Activated CD4-positive, alpha-beta T cell treated with anti-CD3 and anti-CD28 coated beads, Interleukin-2, Interleukin-4, amounts not matched to agents 100 ng/mL and 50 ng/mL, durations not matched to agents 16 hours and 8 hours (primary cell): ENCODE data around the gene IWS1.
A peak's percentile ranks its signal among the peaks of the same experiment; 100 is the strongest.
"Not testable (repeated sequence)": the region's sequence is repeated elsewhere in the genome, so short reads cannot be mapped to it uniquely, and the experiment has no call there.

ENCODE experiments used
- DNase-seq: peaks from one replicate; pipeline ENCODE4 v3.0.0-alpha.2; 2020; ENCODE audit warnings: low spot score

IWS1 gene

GRCh38 chr2:127527001-127527804 lies 914 bp upstream of the IWS1 start:
- DNase-seq, result peak; percentile 34

- DNase-seq, result peak; percentile 19
These were observed 578 bp downstream of the IWS1 start for GRCh38 chr2:127525691-127526131.

DNA sequence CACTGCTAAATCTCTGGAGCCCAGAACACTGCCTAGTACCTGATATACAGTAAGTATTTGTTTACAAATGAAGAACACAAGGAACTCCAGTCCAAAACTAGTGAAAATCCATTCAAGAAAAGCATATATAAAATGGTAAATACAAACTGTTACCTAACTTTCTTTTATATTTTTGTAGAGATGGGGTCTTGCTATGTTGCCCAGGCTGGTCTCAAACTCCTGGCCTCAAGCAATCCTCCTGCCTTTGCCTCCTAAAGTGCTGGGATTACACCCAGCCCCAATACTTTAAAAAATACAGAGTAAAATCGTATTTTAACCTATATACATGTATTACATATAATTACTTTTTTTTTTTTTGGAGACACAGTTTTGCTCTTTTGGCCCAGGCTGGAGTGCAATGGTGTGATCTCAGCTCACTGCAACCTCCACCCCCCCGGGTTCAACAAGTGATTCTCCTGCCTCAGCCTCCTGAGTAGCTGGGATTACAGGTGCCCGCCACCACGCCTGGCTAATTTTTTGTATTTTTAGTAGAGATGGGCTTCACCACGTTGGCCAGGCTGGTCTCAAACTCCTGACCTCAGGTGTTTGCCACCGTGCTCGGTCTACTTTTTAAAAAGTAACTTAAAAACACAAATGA lies 2.0 kb downstream of the IWS1 start:
- DNase-seq, result not testable (repeated sequence)

- DNase-seq, result peak; percentile 41
These were observed 2.9 kb downstream of the IWS1 start for GRCh38 chr2:127523269-127523939.

DNA sequence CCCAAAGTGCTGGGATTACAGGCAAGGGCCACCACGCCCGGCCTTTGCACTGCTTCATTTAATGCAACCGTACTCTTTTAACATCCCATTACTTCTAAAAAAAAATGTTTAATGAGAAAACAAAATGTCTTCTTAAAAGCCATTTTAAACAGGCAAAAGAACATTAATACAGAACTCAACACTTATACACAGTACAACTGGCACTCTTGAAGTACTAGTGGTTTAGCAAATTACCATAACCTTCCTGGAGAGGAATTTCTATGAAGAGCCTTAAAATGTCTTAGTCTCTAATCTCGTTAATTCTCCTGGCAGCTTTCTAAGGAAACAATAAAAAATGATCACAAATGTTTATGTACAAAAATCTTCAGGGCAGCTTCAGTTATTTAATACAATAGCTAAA lies 5.9 kb downstream of the IWS1 start:
- no peak for DNase-seq

DNA sequence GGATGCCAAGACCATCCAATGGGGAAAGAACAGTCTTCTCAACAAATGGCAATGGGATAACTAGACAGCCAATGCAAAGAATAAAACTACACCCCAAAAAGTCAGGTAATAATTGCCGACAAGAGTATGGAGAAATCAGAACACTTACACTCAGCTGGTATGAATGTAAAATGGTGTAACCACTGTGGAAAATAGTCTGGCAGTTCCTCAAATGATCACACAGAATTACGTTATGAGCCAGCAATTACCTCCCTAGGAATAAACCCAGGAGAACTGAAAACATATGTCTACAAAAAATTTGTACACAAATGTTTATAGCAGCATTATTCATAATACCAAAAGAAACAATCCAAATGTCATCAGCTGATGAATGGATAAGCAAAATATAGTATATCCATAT lies 8.8 kb downstream of the IWS1 start:
- no peak for DNase-seq

DNA sequence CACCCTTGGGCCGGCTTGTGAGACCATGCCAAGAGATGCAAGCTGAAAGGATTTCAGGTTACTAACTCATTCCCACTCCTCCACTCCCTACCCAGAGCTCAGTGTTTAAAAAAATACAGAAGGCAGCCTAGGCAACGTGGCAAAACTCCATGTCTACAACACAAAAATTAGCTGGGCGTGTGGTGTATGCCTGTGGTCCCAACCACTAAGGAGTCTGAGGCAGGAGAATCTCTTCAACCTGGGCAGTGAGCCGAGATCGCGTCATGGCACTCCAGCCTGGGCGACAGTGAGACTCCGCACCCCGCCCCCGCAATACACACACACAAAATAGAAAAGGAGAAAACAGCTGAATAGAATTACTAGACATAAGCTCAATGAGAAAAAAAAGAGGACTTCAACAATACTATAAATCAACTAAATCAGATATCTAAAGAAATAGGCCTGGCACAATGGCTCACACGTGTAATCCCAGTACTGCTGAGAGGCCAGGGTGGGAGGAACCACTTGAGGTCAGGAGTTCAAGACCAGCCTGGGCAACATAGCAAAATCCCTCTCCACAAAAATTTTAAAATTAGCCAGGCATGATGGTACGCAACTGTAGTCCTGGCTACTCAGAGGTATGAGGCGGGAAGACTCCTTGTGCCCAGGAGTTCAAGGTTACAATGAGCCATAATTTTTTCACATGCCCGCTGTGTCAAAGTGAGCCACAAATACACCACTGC lies 10.1 kb downstream of the IWS1 start:
- no peak for DNase-seq

GRCh38 chr2:127515383-127515915 lies 10.8 kb downstream of the IWS1 start:
- DNase-seq, result no peak

- no peak for DNase-seq
These were observed 11.8 kb downstream of the IWS1 start for GRCh38 chr2:127514485-127514884.

GRCh38 chr2:127514076-127514475 lies 12.2 kb downstream of the IWS1 start:
- no peak for DNase-seq

GRCh38 chr2:127512362-127512761 lies 13.9 kb downstream of the IWS1 start:
- DNase-seq, result no peak

- no peak for DNase-seq
These were observed 14.4 kb downstream of the IWS1 start for GRCh38 chr2:127511917-127512316.

DNA sequence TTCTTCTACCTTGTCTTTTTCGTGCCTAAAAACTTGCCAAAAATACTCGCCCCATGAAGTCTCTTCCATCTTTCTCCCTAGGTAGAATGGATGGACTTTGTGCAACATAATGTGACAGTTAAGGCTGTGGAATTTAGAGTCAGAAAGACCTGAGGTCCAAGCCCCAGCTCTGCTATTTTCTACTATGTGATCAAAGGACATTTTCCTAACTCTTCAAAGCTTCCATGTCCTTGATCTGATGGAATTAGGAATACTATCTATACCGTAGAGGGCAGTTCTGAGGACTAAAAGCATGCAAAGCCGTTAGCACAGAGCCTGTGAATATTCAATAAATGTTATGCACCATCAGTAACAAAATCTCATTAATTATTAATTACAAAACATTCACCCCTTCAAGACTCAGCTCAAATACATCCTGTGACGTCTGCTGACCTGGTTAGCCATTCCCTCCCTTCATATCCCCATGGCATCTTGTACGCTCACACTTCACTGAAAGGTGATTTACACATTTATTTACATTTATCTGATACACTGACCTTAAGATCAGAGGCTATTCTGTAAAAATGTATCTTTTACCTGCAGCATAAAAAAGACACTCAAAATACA lies 15.1 kb downstream of the IWS1 start:
- DNase-seq, result no peak

- no peak for DNase-seq
These were observed 16.2 kb downstream of the IWS1 start for GRCh38 chr2:127510073-127510472.

- no peak for DNase-seq
These were observed 17.7 kb downstream of the IWS1 start for GRCh38 chr2:127508631-127509034.

DNA sequence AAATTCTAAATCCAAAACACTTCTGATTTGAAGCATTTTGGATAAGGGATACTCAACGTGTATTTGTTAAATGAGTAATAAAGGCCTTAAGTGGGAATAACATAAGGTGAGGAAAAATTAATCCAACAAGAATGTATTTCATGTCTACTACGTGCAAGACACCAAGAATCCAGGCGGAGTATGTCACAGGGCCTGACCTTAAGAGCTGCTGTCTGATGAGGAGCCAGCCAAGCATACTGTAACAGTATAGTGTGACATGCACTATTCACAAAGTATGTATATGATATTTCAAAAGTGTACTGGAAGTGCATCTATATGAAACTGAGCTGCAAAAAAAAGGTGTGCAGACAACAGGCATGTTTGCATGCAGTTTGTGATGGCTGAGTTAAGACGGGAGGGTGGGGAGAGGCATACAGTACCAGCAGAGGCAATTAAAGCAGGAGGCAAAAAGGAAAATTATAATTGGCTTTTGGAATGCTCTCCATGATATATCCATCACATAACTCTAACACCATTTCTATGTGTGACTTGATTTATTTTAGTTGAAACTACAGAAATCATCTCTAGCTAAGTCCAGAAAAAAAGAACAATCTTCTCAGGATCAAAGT lies 18.2 kb downstream of the IWS1 start:
- no peak for DNase-seq

- no peak for DNase-seq
These were observed 19.8 kb downstream of the IWS1 start for GRCh38 chr2:127506510-127506909.

DNA sequence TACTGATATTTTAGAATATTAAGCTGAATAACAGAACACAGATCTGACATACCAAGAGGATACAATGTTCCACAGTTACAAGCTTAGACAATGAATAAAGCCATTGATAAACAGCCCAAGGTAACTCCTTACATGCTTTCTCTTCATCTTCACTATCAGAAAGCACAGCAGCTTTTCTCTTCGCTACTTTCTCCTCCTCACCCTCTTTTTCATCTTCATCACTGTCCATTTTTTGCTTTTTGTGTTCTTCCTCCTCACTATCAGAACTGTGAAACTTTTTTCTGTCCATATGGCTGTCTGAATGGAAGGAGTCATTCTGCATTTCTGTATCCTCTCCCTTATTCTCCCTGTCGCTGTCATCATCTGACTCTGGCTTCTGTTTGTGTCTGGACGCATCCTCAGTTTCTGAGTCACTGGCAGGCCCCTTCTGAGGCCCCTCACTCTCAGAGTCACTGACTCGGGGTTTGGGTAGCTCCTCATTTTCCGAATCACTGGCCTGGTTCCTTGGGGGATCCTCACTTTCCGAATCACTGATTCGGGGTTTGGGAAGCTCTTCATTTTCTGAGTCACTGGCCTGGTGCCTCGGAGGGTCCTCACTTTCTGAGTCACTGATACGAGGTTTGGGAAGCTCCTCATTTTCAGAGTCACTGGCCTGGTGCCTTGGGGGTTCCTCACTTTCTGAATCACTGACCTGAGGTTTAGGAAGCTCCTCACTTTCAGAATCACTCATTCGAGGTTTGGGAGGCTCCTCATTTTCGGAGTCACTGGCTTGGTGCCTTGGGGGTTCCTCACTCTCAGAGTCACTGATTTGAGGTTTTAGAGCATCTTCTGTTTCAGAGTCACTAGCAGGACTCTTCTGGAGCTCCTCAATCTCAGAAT lies 21.5 kb downstream of the IWS1 start:
- DNase-seq, result peak; percentile 23

DNA sequence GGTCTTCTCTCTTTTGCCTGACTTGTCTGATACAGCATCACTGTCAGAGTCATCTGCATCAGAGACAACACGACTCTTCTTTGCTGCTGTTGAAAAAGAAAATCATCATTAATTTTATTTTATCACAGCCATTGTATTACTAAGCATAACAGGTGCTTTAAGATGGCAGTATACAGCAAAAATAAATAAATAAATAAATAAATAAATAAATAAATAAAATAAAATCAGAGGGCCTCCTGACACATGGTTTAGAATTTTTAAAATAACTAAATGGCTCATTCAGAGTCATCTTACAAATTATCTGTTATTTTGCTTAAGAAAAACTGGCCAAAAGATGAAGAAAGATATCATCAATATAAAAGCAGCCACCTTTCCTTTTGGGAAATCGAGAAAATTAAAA lies 22.8 kb downstream of the IWS1 start:
- DNase-seq, result no peak

GRCh38 chr2:127498386-127498785 lies 27.9 kb downstream of the IWS1 start:
- DNase-seq, result no peak
